GM23338 (cell line): ENCODE measurements around the gene MRPL2. TPM values are rescaled to one million over a fixed set of nuclear protein-coding genes. Genes with fewer than 3 reads are reported as not detected.

Source experiments
- CREB1 ChIP-seq: fragments of 250-450 bp; sonication (Bioruptor Pico); IDR thresholded peaks from 2 replicates; pipeline ENCODE4 v1.5.0; 2020; ENCODE audit warnings: low read depth, mild to moderate bottlenecking, moderate library complexity
- CTCF ChIP-seq, 2 experiments: fragments of 200-600 bp in 1 of 2; sonication (generic) in 1 of 2; conservative IDR thresholded peaks; 2 replicates each; pipeline versions ENCODE4 v1.5.1 to v1.6.1; 2016 to 2017; ENCODE audit warnings: antibody characterized with exemption in 2 of 2, low read depth in 2 of 2, mild to moderate bottlenecking in 2 of 2, moderate library complexity in 1 of 2
- ETS1 ChIP-seq: IDR thresholded peaks from 2 replicates; pipeline ENCODE4 v1.6.1; 2016; ENCODE audit warnings: antibody characterized with exemption
- EZH2 ChIP-seq: fragments of 200-600 bp; sonication (generic); IDR thresholded peaks from one replicate; pipeline ENCODE4 v1.8.0; 2017; ENCODE audit warnings: antibody characterized with exemption, mild to moderate bottlenecking, low read depth; ENCODE audit not compliant: unreplicated experiment
- EZH2phosphoT487 ChIP-seq: fragments of 200-600 bp; sonication (generic); IDR thresholded peaks from one replicate; pipeline ENCODE4 v1.8.1; 2018; ENCODE audit warnings: antibody characterized with exemption; ENCODE audit not compliant: unreplicated experiment
- JUNB ChIP-seq: IDR thresholded peaks from one replicate; pipeline ENCODE4 v1.6.1; 2016; ENCODE audit warnings: antibody characterized with exemption; ENCODE audit not compliant: unreplicated experiment
- NANOG ChIP-seq: IDR thresholded peaks from 2 replicates; pipeline ENCODE4 v1.6.1; 2016; ENCODE audit warnings: antibody characterized with exemption, borderline replicate concordance
- POLR2AphosphoS5 ChIP-seq: IDR thresholded peaks from 2 replicates; pipeline ENCODE4 v1.6.1; 2016; ENCODE audit warnings: antibody characterized with exemption, low read depth
- STAT1 ChIP-seq: IDR thresholded peaks from one replicate; pipeline ENCODE4 v1.6.1; 2016; ENCODE audit warnings: antibody characterized with exemption; ENCODE audit not compliant: unreplicated experiment
- ZNF114 ChIP-seq: fragments of 250-450 bp; sonication (Bioruptor Pico); IDR thresholded peaks from 2 replicates; pipeline ENCODE4 v1.5.0; 2020; ENCODE audit warnings: mild to moderate bottlenecking, moderate library complexity
- ZNF331 ChIP-seq: fragments of 250-450 bp; sonication (Bioruptor Pico); IDR thresholded peaks from 2 replicates; pipeline ENCODE4 v1.5.0; 2020; ENCODE audit warnings: low read depth, mild to moderate bottlenecking, moderate library complexity
- ZNF462 ChIP-seq: fragments of 250-450 bp; sonication (Bioruptor Pico); IDR thresholded peaks from 2 replicates; pipeline ENCODE4 v1.5.0; 2020; ENCODE audit warnings: mild to moderate bottlenecking, moderate library complexity
- polyA plus RNA-seq: library from polyadenylated mRNA; unstranded; fragments of >200 nt; fragmentation: Nextera tagmentation; extraction: Ambion mirVana; gene quantifications from 2 replicates; pipeline ENCODE4 v1.2.1, GENCODE V29; 2016
- total RNA-seq: library from RNA; depleted of rRNA; stranded (reverse); fragments of >200 nt; shearing (Covaris generic); gene quantifications from 2 replicates; pipeline ENCODE4 v1.2.3, GENCODE V29; 2014

Gene MRPL2
- total and polyA plus RNA-seq, 2 experiments from 2014 or later, result 32.3 to 128 TPM

- TF ChIP-seq ZNF462 (CRISPR knock-in tag), result no peak
- no peak for TF ChIP-seq EZH2phosphoT487
- no peak for TF ChIP-seq ZNF331 (CRISPR knock-in tag)
- no peak for TF ChIP-seq ETS1
- no peak for TF ChIP-seq CREB1
- no peak for TF ChIP-seq EZH2
- no peak for TF ChIP-seq NANOG
- no peak for TF ChIP-seq POLR2AphosphoS5
- no peak for TF ChIP-seq CTCF (conservative IDR thresholded peaks at IDR 0.05; ENCODE audit: low read depth in 2 of 2)
- no peak for TF ChIP-seq ZNF114 (CRISPR knock-in tag)
- no peak for TF ChIP-seq JUNB
- no peak for TF ChIP-seq STAT1
Measured at GRCh38 chr6:43097098-43097489, 37.9 kb upstream of the MRPL2 start (continued).
